ENCODE measurements around the gene CD2BP2.

The CD2BP2 gene

GRCh38 chr16:30357715-30358576 lies 2.8 kb upstream of the CD2BP2 start:
- Histone ChIP-seq H3K4me3 (ENCODE audit: low read length in 2 of 2) (no peak overlapping the region), H3K27ac (ENCODE audit: low read length) (no peak overlapping the region), H3K36me3 (ENCODE audit: control insufficient read depth in 2 of 2, insufficient read depth in 2 of 2, low read length in 2 of 2) (peaks cover 11 to 34% of the 10 kb centered on the region in 2 donors), H3K9me3 (ENCODE audit: control insufficient read depth in 2 of 2, low read length in 2 of 2) (no peaks in the 10 kb centered on the region), H3K9ac (ENCODE audit: low read length in 2 of 2) (no peak overlapping the region), H3K27me3 (ENCODE audit: control insufficient read depth in 1 of 2, insufficient read depth in 2 of 2, low read length in 2 of 2) (no peaks in the 10 kb centered on the region), H3K4me1 (ENCODE audit: control insufficient read depth, insufficient read depth, low read length) (peaks cover 39% of the 10 kb centered on the region)

GRCh38 chr16:30357085-30357714 lies 2.1 kb upstream of the CD2BP2 start:
- H3K36me3 ChIP-seq (ENCODE audit: control insufficient read depth in 2 of 2, insufficient read depth in 2 of 2, low read length in 2 of 2) = peaks cover 16 to 34% of the 10 kb centered on the region in 2 donors
- no peak overlapping the region for H3K9ac ChIP-seq (ENCODE audit: low read length in 2 of 2)
- peaks cover 47% of the 10 kb centered on the region for H3K4me1 ChIP-seq (ENCODE audit: control insufficient read depth, insufficient read depth, low read length)
- no peaks in the 10 kb centered on the region for H3K27me3 ChIP-seq (ENCODE audit: control insufficient read depth in 1 of 2, insufficient read depth in 2 of 2, low read length in 2 of 2)
- no peak overlapping the region for H3K27ac ChIP-seq (ENCODE audit: low read length)
- H3K4me3 ChIP-seq (ENCODE audit: low read length in 2 of 2) = no peak overlapping the region
- no peaks in the 10 kb centered on the region for H3K9me3 ChIP-seq (ENCODE audit: control insufficient read depth in 2 of 2, low read length in 2 of 2)

GRCh38 chr16:30356401-30357084 lies 1.4 kb upstream of the CD2BP2 start:
- Histone ChIP-seq H3K36me3 (ENCODE audit: control insufficient read depth in 2 of 2, insufficient read depth in 2 of 2, low read length in 2 of 2) (peaks cover 16 to 34% of the 10 kb centered on the region in 2 donors), H3K9ac (ENCODE audit: low read length in 2 of 2) (peak overlapping the region in 1 of 2 donors; percentile 94), H3K9me3 (ENCODE audit: control insufficient read depth in 2 of 2, low read length in 2 of 2) (no peaks in the 10 kb centered on the region), H3K27me3 (ENCODE audit: control insufficient read depth in 1 of 2, insufficient read depth in 2 of 2, low read length in 2 of 2) (no peaks in the 10 kb centered on the region), H3K4me3 (ENCODE audit: low read length in 2 of 2) (peak overlapping the region in 1 of 2 donors; percentile 8), H3K27ac (ENCODE audit: low read length) (peak overlapping the region; percentile 97), H3K4me1 (ENCODE audit: control insufficient read depth, insufficient read depth, low read length) (peaks cover 53% of the 10 kb centered on the region)

GRCh38 chr16:30355954-30356308 lies 823 bp upstream of the CD2BP2 start:
- Histone ChIP-seq H3K4me1 (ENCODE audit: control insufficient read depth, insufficient read depth, low read length) (peaks cover 54% of the 10 kb centered on the region), H3K36me3 (ENCODE audit: control insufficient read depth in 2 of 2, insufficient read depth in 2 of 2, low read length in 2 of 2) (peaks cover 21 to 38% of the 10 kb centered on the region in 2 donors), H3K9ac (ENCODE audit: low read length in 2 of 2) (peak overlapping the region; percentile 87 to 94), H3K9me3 (ENCODE audit: control insufficient read depth in 2 of 2, low read length in 2 of 2) (no peaks in the 10 kb centered on the region), H3K27me3 (ENCODE audit: control insufficient read depth in 1 of 2, insufficient read depth in 2 of 2, low read length in 2 of 2) (no peaks in the 10 kb centered on the region), H3K27ac (ENCODE audit: low read length) (peak overlapping the region; percentile 97), H3K4me3 (ENCODE audit: low read length in 2 of 2) (peak overlapping the region; percentile 95)

- Histone ChIP-seq H3K36me3 (ENCODE audit: control insufficient read depth in 2 of 2, insufficient read depth in 2 of 2, low read length in 2 of 2) (peaks cover 29 to 40% of the 10 kb centered on the region in 2 donors), H3K9ac (ENCODE audit: low read length in 2 of 2) (peak overlapping the region; percentile 87 to 94), H3K27me3 (ENCODE audit: control insufficient read depth in 1 of 2, insufficient read depth in 2 of 2, low read length in 2 of 2) (no peaks in the 10 kb centered on the region), H3K4me3 (ENCODE audit: low read length in 2 of 2) (peak overlapping the region; percentile 95), H3K27ac (ENCODE audit: low read length) (peak overlapping the region; percentile 97), H3K4me1 (ENCODE audit: control insufficient read depth, insufficient read depth, low read length) (peaks cover 52% of the 10 kb centered on the region), H3K9me3 (ENCODE audit: control insufficient read depth in 2 of 2, low read length in 2 of 2) (no peaks in the 10 kb centered on the region)
Observed at GRCh38 chr16:30354423-30355143, 525 bp downstream of the CD2BP2 start.

- Histone ChIP-seq H3K9me3 (ENCODE audit: control insufficient read depth in 2 of 2, low read length in 2 of 2) (no peaks in the 10 kb centered on the region), H3K27me3 (ENCODE audit: control insufficient read depth in 1 of 2, insufficient read depth in 2 of 2, low read length in 2 of 2) (no peaks in the 10 kb centered on the region), H3K4me3 (ENCODE audit: low read length in 2 of 2) (no peak overlapping the region), H3K27ac (ENCODE audit: low read length) (peak overlapping the region; percentile 97), H3K4me1 (ENCODE audit: control insufficient read depth, insufficient read depth, low read length) (peaks cover 52% of the 10 kb centered on the region), H3K9ac (ENCODE audit: low read length in 2 of 2) (peak overlapping the region in 1 of 2 donors; percentile 87), H3K36me3 (ENCODE audit: control insufficient read depth in 2 of 2, insufficient read depth in 2 of 2, low read length in 2 of 2) (peaks cover 25 to 30% of the 10 kb centered on the region in 2 donors)
Observed at GRCh38 chr16:30353438-30354129, 1.5 kb downstream of the CD2BP2 start.

- no peaks in the 10 kb centered on the region for H3K27me3 ChIP-seq (ENCODE audit: control insufficient read depth in 1 of 2, insufficient read depth in 2 of 2, low read length in 2 of 2)
- peak overlapping the region in 1 of 2 donors; percentile 29 for H3K9ac ChIP-seq (ENCODE audit: low read length in 2 of 2)
- peak overlapping the region; percentile 97 for H3K27ac ChIP-seq (ENCODE audit: low read length)
- peaks cover 52% of the 10 kb centered on the region for H3K4me1 ChIP-seq (ENCODE audit: control insufficient read depth, insufficient read depth, low read length)
- H3K4me3 ChIP-seq (ENCODE audit: low read length in 2 of 2) = peak overlapping the region in 1 of 2 donors; percentile 47
- peaks cover 23 to 26% of the 10 kb centered on the region in 2 donors for H3K36me3 ChIP-seq (ENCODE audit: control insufficient read depth in 2 of 2, insufficient read depth in 2 of 2, low read length in 2 of 2)
- H3K9me3 ChIP-seq (ENCODE audit: control insufficient read depth in 2 of 2, low read length in 2 of 2) = no peaks in the 10 kb centered on the region
Observed at GRCh38 chr16:30352488-30353401, 2.4 kb downstream of the CD2BP2 start.

- Histone ChIP-seq H3K4me1 (ENCODE audit: control insufficient read depth, insufficient read depth, low read length) (peaks cover 51% of the 10 kb centered on the region), H3K27ac (ENCODE audit: low read length) (peak overlapping the region; percentile 97), H3K4me3 (ENCODE audit: low read length in 2 of 2) (peak overlapping the region in 1 of 2 donors; percentile 47), H3K27me3 (ENCODE audit: control insufficient read depth in 1 of 2, insufficient read depth in 2 of 2, low read length in 2 of 2) (no peaks in the 10 kb centered on the region), H3K9ac (ENCODE audit: low read length in 2 of 2) (peak overlapping the region; percentile 34 to 55), H3K9me3 (ENCODE audit: control insufficient read depth in 2 of 2, low read length in 2 of 2) (no peaks in the 10 kb centered on the region), H3K36me3 (ENCODE audit: control insufficient read depth in 2 of 2, insufficient read depth in 2 of 2, low read length in 2 of 2) (peaks cover 18 to 23% of the 10 kb centered on the region in 2 donors)
Observed at GRCh38 chr16:30351586-30352419, 3.3 kb downstream of the CD2BP2 start.

All from stomach smooth muscle (tissue), 2 donors.